Cerebellar nuclear complex (tissue), 1 donor: Measurements from ENCODE around the gene ASAP2.

Experiments
- DNase-seq, 2 experiments: peaks; one replicate each; lab custom pipeline; 2025; lab: John Stamatoyannopoulos, UW

ASAP2 gene

GRCh38 chr2:9322576-9322975 is 116.0 kb downstream of the ASAP2 start:
- no peak for DNase-seq

- no peak for DNase-seq
These were observed 118.8 kb downstream of the ASAP2 start for GRCh38 chr2:9325428-9325827.

GRCh38 chr2:9326975-9327374 is 120.4 kb downstream of the ASAP2 start:
- DNase-seq: no peak

GRCh38 chr2:9327873-9328352 is 121.3 kb downstream of the ASAP2 start:
- DNase-seq: no peak

GRCh38 chr2:9328931-9329330 is 122.3 kb downstream of the ASAP2 start:
- no peak for DNase-seq

- DNase-seq: no peak
These were observed 122.9 kb downstream of the ASAP2 start for GRCh38 chr2:9329497-9329896.

- no peak for DNase-seq
These were observed 124.1 kb downstream of the ASAP2 start for GRCh38 chr2:9330612-9331270.

GRCh38 chr2:9331704-9332103 is 125.1 kb downstream of the ASAP2 start:
- no peak for DNase-seq

- DNase-seq: no peak
These were observed 125.7 kb downstream of the ASAP2 start for GRCh38 chr2:9332136-9332852.

GRCh38 chr2:9332853-9333245 is 126.2 kb downstream of the ASAP2 start:
- no peak for DNase-seq

- no peak for DNase-seq
These were observed 127.1 kb downstream of the ASAP2 start for GRCh38 chr2:9333591-9334171.

GRCh38 chr2:9334761-9335160 is 128.1 kb downstream of the ASAP2 start:
- DNase-seq: no peak

GRCh38 chr2:9335322-9335832 is 128.8 kb downstream of the ASAP2 start:
- no peak for DNase-seq

- DNase-seq: no peak
These were observed 129.6 kb downstream of the ASAP2 start for GRCh38 chr2:9336241-9336575.

GRCh38 chr2:9336576-9337314 is 130.1 kb downstream of the ASAP2 start:
- no peak for DNase-seq

- DNase-seq: no peak
These were observed 131.3 kb downstream of the ASAP2 start for GRCh38 chr2:9337901-9338300.

- no peak for DNase-seq
These were observed 134.8 kb downstream of the ASAP2 start for GRCh38 chr2:9341337-9341887.

- no peak for DNase-seq
These were observed 136.0 kb downstream of the ASAP2 start for GRCh38 chr2:9342659-9343058.

- no peak for DNase-seq
These were observed 136.9 kb downstream of the ASAP2 start for GRCh38 chr2:9343524-9343923.

GRCh38 chr2:9344434-9344833 is 137.8 kb downstream of the ASAP2 start:
- no peak for DNase-seq

GRCh38 chr2:9345343-9345742 is 138.7 kb downstream of the ASAP2 start:
- DNase-seq: no peak

GRCh38 chr2:9345997-9346396 is 139.4 kb downstream of the ASAP2 start:
- DNase-seq: no peak
